Measurements from ENCODE around the gene LIN9.
A peak's percentile ranks its signal among the peaks of the same experiment; 100 is the strongest.
"Not testable (repeated sequence)": the region's sequence is repeated elsewhere in the genome, so short reads cannot be mapped to it uniquely, and the experiment has no call there.

Gene LIN9

GRCh38 chr1:226308723-226309397, at the start of gene LIN9:
Gene LIN9 (minus strand): TSS chr1:226309164. CDS start chr1:226309139, 25 bp downstream.
- DNase-seq (ENCODE audit: low spot score) = peak; percentile 95

GRCh38 chr1:226357416-226357815, 48.5 kb upstream of the LIN9 start:
- no peak for DNase-seq (ENCODE audit: low spot score)

GRCh38 chr1:226355669-226356551, 46.9 kb upstream of the LIN9 start:
- peak; percentile 28 for DNase-seq (ENCODE audit: low spot score)

- DNase-seq (ENCODE audit: low spot score) = no peak
These were observed 46.1 kb upstream of the LIN9 start for GRCh38 chr1:226355016-226355415.

GRCh38 chr1:226353698-226354525, 44.9 kb upstream of the LIN9 start:
- no peak for DNase-seq (ENCODE audit: low spot score)

- DNase-seq (ENCODE audit: low spot score) = no peak
These were observed 42.7 kb upstream of the LIN9 start for GRCh38 chr1:226351709-226352108.

GRCh38 chr1:226350519-226350865, 41.5 kb upstream of the LIN9 start:
- DNase-seq (ENCODE audit: low spot score) = no peak

GRCh38 chr1:226349801-226350518, 41.0 kb upstream of the LIN9 start:
- no peak for DNase-seq (ENCODE audit: low spot score)

GRCh38 chr1:226349081-226349480, 40.1 kb upstream of the LIN9 start:
- DNase-seq (ENCODE audit: low spot score) = no peak

GRCh38 chr1:226344441-226345259, 35.7 kb upstream of the LIN9 start:
- no peak for DNase-seq (ENCODE audit: low spot score)

- no peak for DNase-seq (ENCODE audit: low spot score)
These were observed 33.7 kb upstream of the LIN9 start for GRCh38 chr1:226342656-226343055.

- DNase-seq (ENCODE audit: low spot score) = not testable (repeated sequence)
These were observed 31.1 kb upstream of the LIN9 start for GRCh38 chr1:226340111-226340510.

- no peak for DNase-seq (ENCODE audit: low spot score)
These were observed 28.4 kb upstream of the LIN9 start for GRCh38 chr1:226337276-226337875.

GRCh38 chr1:226335661-226336060, 26.7 kb upstream of the LIN9 start:
- no peak for DNase-seq (ENCODE audit: low spot score)

GRCh38 chr1:226332947-226333346, 24.0 kb upstream of the LIN9 start:
- no peak for DNase-seq (ENCODE audit: low spot score)

- no peak for DNase-seq (ENCODE audit: low spot score)
These were observed 20.3 kb upstream of the LIN9 start for GRCh38 chr1:226329237-226329636.

GRCh38 chr1:226327761-226328162, 18.8 kb upstream of the LIN9 start:
- DNase-seq (ENCODE audit: low spot score) = no peak

GRCh38 chr1:226325178-226325577, 16.2 kb upstream of the LIN9 start:
- DNase-seq (ENCODE audit: low spot score) = no peak

GRCh38 chr1:226324479-226324878, 15.5 kb upstream of the LIN9 start:
- DNase-seq (ENCODE audit: low spot score) = no peak

GRCh38 chr1:226322986-226323385, 14.0 kb upstream of the LIN9 start:
- no peak for DNase-seq (ENCODE audit: low spot score)

GRCh38 chr1:226320930-226321329, 12.0 kb upstream of the LIN9 start:
- no peak for DNase-seq (ENCODE audit: low spot score)
